Osteoblast (primary cell): ENCODE measurements around the gene CPNE4. TPM values are rescaled to one million over a fixed set of nuclear protein-coding genes. Genes with fewer than 3 reads are reported as not detected.

Source experiments
- DNase-seq: peaks from one replicate; pipeline ENCODE4 v3.0.0; 2011; ENCODE audit warnings: low spot score, mixed read lengths; ENCODE audit not compliant: insufficient read length; ENCODE audit errors: missing footprints
- H2AFZ ChIP-seq: 2 replicates; pipeline ENCODE4 v1.6.0; 2011; ENCODE audit warnings: mild to moderate bottlenecking, low read length
- H3K27ac ChIP-seq: 2 replicates; pipeline ENCODE4 v1.5.1; 2011; ENCODE audit warnings: mild to moderate bottlenecking, low read depth, low read length, moderate library complexity
- H3K27me3 ChIP-seq: 2 replicates; pipeline ENCODE4 v1.6.0; 2012; ENCODE audit warnings: mild to moderate bottlenecking, control low read depth, inconsistent platforms, low read length, moderate library complexity; ENCODE audit not compliant: insufficient read depth
- H3K36me3 ChIP-seq: 2 replicates; pipeline ENCODE4 v1.5.1; 2011; ENCODE audit warnings: mild to moderate bottlenecking, low read length, control low read depth, moderate library complexity; ENCODE audit not compliant: insufficient read depth
- H3K4me1 ChIP-seq: 2 replicates; pipeline ENCODE4 v1.5.1; 2011; ENCODE audit warnings: mild to moderate bottlenecking, low read length, control low read depth, moderate library complexity; ENCODE audit not compliant: insufficient read depth
- H3K4me2 ChIP-seq: 2 replicates; pipeline ENCODE4 v1.6.0; 2011; ENCODE audit warnings: mild to moderate bottlenecking, low read length; ENCODE audit not compliant: insufficient read depth
- H3K4me3 ChIP-seq: fragments of 200-600 bp; sonication (generic); 3 replicates; pipeline ENCODE4 v1.5.1; 2012; ENCODE audit warnings: mild to moderate bottlenecking, low read length, inconsistent platforms; ENCODE audit not compliant: insufficient read depth
- H3K79me2 ChIP-seq: 2 replicates; pipeline ENCODE4 v1.6.0; 2012; ENCODE audit warnings: mild to moderate bottlenecking, low read length, control low read depth, inconsistent platforms; ENCODE audit not compliant: insufficient read depth
- H3K9me3 ChIP-seq: 2 replicates; pipeline ENCODE4 v1.5.1; 2011; ENCODE audit warnings: low read depth, low read length, control low read depth
- H4K20me1 ChIP-seq: 2 replicates; pipeline ENCODE4 v1.6.0; 2012; ENCODE audit warnings: mild to moderate bottlenecking, low read length, control low read depth; ENCODE audit not compliant: insufficient read depth
- total RNA-seq: library from RNA; depleted of rRNA; stranded (reverse); fragments of >200 nt; gene quantifications from 2 replicates; pipeline ENCODE4 v1.2.3, GENCODE V29; 2012
- TF ChIP-seq, protein P1 (sequence below): IDR thresholded peaks from 2 replicates; pipeline ENCODE4 v1.5.1; 2011; ENCODE audit warnings: mild to moderate bottlenecking, low read depth, low read length, moderate library complexity; ENCODE audit errors: extremely low read depth

The CPNE4 gene
- total RNA-seq, 1 donor = not detected

DNA sequence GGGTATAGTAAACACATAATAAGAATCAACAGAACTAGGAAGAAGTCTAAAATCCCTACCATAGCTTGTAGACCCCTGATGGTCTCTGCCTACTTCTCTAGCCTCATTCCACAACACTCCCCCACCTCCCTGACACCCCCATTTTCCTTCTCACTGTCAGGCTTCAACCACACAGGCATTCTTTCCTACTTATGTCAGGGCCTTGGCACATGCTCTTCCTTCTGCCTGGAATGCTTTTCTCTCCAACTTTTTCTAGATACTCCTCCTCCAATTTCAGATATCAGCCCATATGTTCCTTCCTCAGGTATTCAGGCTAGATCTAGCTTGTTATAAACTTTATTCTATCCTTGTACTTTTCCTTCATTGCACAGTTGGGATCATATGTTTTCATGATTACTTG lies 426.1 kb downstream of the CPNE4 start:
- Histone ChIP-seq H4K20me1 (no peaks in the 10 kb centered on the region), H3K36me3 (no peaks in the 10 kb centered on the region), H3K9me3 (no peaks in the 10 kb centered on the region), H3K4me2 (no peak overlapping the region), H3K27me3 (no peaks in the 10 kb centered on the region), H3K4me3 (no peak overlapping the region), H3K27ac (no peak overlapping the region), H3K79me2 (no peaks in the 10 kb centered on the region), H2AFZ (no peak overlapping the region), H3K4me1 (no peaks in the 10 kb centered on the region)
- DNase-seq = no peak
- TF ChIP-seq, protein P1, sequence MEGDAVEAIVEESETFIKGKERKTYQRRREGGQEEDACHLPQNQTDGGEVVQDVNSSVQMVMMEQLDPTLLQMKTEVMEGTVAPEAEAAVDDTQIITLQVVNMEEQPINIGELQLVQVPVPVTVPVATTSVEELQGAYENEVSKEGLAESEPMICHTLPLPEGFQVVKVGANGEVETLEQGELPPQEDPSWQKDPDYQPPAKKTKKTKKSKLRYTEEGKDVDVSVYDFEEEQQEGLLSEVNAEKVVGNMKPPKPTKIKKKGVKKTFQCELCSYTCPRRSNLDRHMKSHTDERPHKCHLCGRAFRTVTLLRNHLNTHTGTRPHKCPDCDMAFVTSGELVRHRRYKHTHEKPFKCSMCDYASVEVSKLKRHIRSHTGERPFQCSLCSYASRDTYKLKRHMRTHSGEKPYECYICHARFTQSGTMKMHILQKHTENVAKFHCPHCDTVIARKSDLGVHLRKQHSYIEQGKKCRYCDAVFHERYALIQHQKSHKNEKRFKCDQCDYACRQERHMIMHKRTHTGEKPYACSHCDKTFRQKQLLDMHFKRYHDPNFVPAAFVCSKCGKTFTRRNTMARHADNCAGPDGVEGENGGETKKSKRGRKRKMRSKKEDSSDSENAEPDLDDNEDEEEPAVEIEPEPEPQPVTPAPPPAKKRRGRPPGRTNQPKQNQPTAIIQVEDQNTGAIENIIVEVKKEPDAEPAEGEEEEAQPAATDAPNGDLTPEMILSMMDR = no peak

GRCh38 chr3:131608296-131608695 lies 426.5 kb downstream of the CPNE4 start:
- Histone ChIP-seq H3K27ac (no peak overlapping the region), H3K36me3 (no peaks in the 10 kb centered on the region), H3K4me3 (no peak overlapping the region), H3K9me3 (no peaks in the 10 kb centered on the region), H3K4me2 (no peak overlapping the region), H3K79me2 (no peaks in the 10 kb centered on the region), H2AFZ (no peak overlapping the region), H3K4me1 (no peaks in the 10 kb centered on the region), H3K27me3 (no peaks in the 10 kb centered on the region), H4K20me1 (no peaks in the 10 kb centered on the region)
- TF ChIP-seq, protein P1 = no peak
- DNase-seq = no peak

- no peaks in the 10 kb centered on the region for H3K27me3 ChIP-seq
- no peak overlapping the region for H3K27ac ChIP-seq
- DNase-seq = no peak
- no peaks in the 10 kb centered on the region for H3K79me2 ChIP-seq
- H2AFZ ChIP-seq = no peak overlapping the region
- no peaks in the 10 kb centered on the region for H3K9me3 ChIP-seq
- H3K4me1 ChIP-seq = no peaks in the 10 kb centered on the region
- TF ChIP-seq, protein P1 = no peak
- H3K4me3 ChIP-seq = no peak overlapping the region
- H3K4me2 ChIP-seq = no peak overlapping the region
- no peaks in the 10 kb centered on the region for H4K20me1 ChIP-seq
- no peaks in the 10 kb centered on the region for H3K36me3 ChIP-seq
Observed at GRCh38 chr3:131605916-131606315, 428.9 kb downstream of the CPNE4 start.

DNA sequence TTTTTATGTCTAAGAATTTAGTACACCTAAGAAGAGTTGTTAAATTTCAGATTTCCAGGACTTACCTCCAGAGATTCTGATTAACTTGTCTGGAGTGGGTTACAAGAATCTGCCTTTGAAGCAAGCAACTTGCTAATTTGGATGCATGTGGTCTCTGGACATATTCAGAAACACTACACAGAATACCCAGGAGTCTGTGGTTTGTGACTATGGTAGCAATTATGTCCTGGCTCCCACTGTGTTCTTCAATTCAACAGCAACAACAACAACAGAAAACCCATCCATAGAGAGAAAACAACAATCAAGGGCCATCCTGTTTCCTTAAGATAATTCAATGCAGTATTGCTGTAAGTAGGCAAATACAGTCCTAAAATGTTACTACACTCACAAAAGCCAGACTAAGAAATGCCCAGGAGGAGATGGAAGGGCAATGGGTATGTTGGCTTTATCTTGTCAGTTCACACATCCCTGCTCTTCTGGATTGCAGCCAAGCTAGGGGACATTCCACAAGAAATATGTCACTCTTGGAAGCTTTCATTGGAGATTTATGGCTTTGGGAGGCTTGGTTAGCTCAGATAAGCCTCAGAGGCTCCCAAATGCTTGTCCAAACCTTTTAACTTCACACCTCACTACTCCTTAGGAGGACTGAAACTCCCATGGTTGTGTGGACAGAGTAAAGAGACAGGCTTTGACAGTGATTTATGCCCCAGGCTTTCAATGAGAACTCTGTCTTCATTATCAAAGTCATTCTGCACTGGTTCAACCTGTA lies 432.6 kb downstream of the CPNE4 start:
- no peak for DNase-seq
- Histone ChIP-seq H3K4me2 (no peak overlapping the region), H3K27me3 (no peaks in the 10 kb centered on the region), H3K36me3 (no peaks in the 10 kb centered on the region), H3K4me3 (no peak overlapping the region), H4K20me1 (no peaks in the 10 kb centered on the region), H3K9me3 (no peaks in the 10 kb centered on the region), H3K27ac (no peak overlapping the region), H3K4me1 (no peaks in the 10 kb centered on the region), H2AFZ (no peak overlapping the region), H3K79me2 (no peaks in the 10 kb centered on the region)
- TF ChIP-seq, protein P1 = no peak
